HG02884 (cell line): ENCODE results near the gene AGK.
A peak's percentile ranks its signal among the peaks of the same experiment; 100 is the strongest.
"Not testable (repeated sequence)": the region's sequence is repeated elsewhere in the genome, so short reads cannot be mapped to it uniquely, and the experiment has no call there.

Experiments used
- ATAC-seq: cut with Tn5 transposase; IDR thresholded peaks from one replicate; pipeline ENCODE4 v1.9.1; 2021; ENCODE audit warnings: mild to moderate bottlenecking, moderate library complexity; ENCODE audit not compliant: unreplicated experiment

AGK gene

GRCh38 chr7:141550386-141551093 lies 670 bp upstream of the AGK start:
- ATAC-seq, result peak; percentile 15

- ATAC-seq, result peak; percentile 9
These were observed 572 bp downstream of the AGK start for GRCh38 chr7:141551782-141552181.

GRCh38 chr7:141557360-141557759 lies 6.2 kb downstream of the AGK start:
- no peak for ATAC-seq

GRCh38 chr7:141557831-141558531 lies 6.8 kb downstream of the AGK start:
- ATAC-seq, result not testable (repeated sequence)

GRCh38 chr7:141558544-141559183 lies 7.5 kb downstream of the AGK start:
- peak; percentile 72 for ATAC-seq

GRCh38 chr7:141559961-141560360 lies 8.8 kb downstream of the AGK start:
- ATAC-seq, result no peak

- ATAC-seq, result no peak
These were observed 10.8 kb downstream of the AGK start for GRCh38 chr7:141562036-141562435.

GRCh38 chr7:141562543-141562942 lies 11.3 kb downstream of the AGK start:
- ATAC-seq, result no peak

- no peak for ATAC-seq
These were observed 11.8 kb downstream of the AGK start for GRCh38 chr7:141562972-141563371.

- peak; percentile 81 for ATAC-seq
These were observed 12.9 kb downstream of the AGK start for GRCh38 chr7:141563956-141564623.

- ATAC-seq, result no peak
These were observed 16.2 kb downstream of the AGK start for GRCh38 chr7:141567432-141567831.

- ATAC-seq, result no peak
These were observed 17.0 kb downstream of the AGK start for GRCh38 chr7:141568227-141568626.

- ATAC-seq, result no peak
These were observed 19.8 kb downstream of the AGK start for GRCh38 chr7:141571059-141571458.

- no peak for ATAC-seq
These were observed 21.0 kb downstream of the AGK start for GRCh38 chr7:141572175-141572574.

- no peak for ATAC-seq
These were observed 22.3 kb downstream of the AGK start for GRCh38 chr7:141573511-141573910.

GRCh38 chr7:141575164-141575563 lies 24.0 kb downstream of the AGK start:
- ATAC-seq, result no peak

- no peak for ATAC-seq
These were observed 24.6 kb downstream of the AGK start for GRCh38 chr7:141575654-141576448.

GRCh38 chr7:141577043-141577839 lies 26.0 kb downstream of the AGK start:
- no peak for ATAC-seq

GRCh38 chr7:141579953-141580352 lies 28.7 kb downstream of the AGK start:
- not testable (repeated sequence) for ATAC-seq

- ATAC-seq, result not testable (repeated sequence)
These were observed 30.9 kb downstream of the AGK start for GRCh38 chr7:141582063-141582462.
